ENCODE measurements around the gene INPPL1. TPM values are rescaled to one million over a fixed set of nuclear protein-coding genes. Genes with fewer than 3 reads are reported as not detected.

INPPL1 gene
- total and polyA plus RNA-seq, 2 of the 13 experiments (the other 11 are each of a cell fraction or from before 2014, with no cell fraction given) = 29.1 to 66.9 TPM

GRCh38 chr11:72238040-72238450 is 13.5 kb downstream of the INPPL1 start (continued):
- TF ChIP-seq MNT (IDR thresholded peaks at IDR 0.05) (no peak), ZBTB42 (CRISPR knock-in tag; IDR thresholded peaks at IDR 0.05) (no peak), CTCF (CRISPR knock-in tag; IDR thresholded peaks at IDR 0.05) (peak; percentile 80), CSRNP2 (CRISPR knock-in tag; conservative IDR thresholded peaks at IDR 0.05; ENCODE audit: low read depth) (no peak), NFKBIZ (CRISPR knock-in tag; IDR thresholded peaks at IDR 0.05) (no peak), FOXA3 (CRISPR knock-in tag; IDR thresholded peaks at IDR 0.05) (no peak), ADNP (CRISPR knock-in tag; IDR thresholded peaks at IDR 0.05) (no peak), ZNF292 (CRISPR knock-in tag; IDR thresholded peaks at IDR 0.05; ENCODE audit: borderline replicate concordance, low read depth) (no peak), ZNF687 (CRISPR knock-in tag; IDR thresholded peaks at IDR 0.05) (peak; percentile 29; the same call in 1 of the 2 replicates), SMC3 (IDR thresholded peaks at IDR 0.05; ENCODE audit: low read length) (peak; percentile 52), CC2D1A (CRISPR knock-in tag; IDR thresholded peaks at IDR 0.05) (no peak), GRHL1 (CRISPR knock-in tag; conservative IDR thresholded peaks at IDR 0.05) (no peak), STAG1 (CRISPR knock-in tag; IDR thresholded peaks at IDR 0.05) (peak; percentile 46), RAD21 (CRISPR knock-in tag; IDR thresholded peaks at IDR 0.05) (peak; percentile 56), ZBTB33 (CRISPR knock-in tag; IDR thresholded peaks at IDR 0.05) (peak; percentile 100), SALL1 (CRISPR knock-in tag; IDR thresholded peaks at IDR 0.05) (0 out of 2 replicates have a peak, but pooled peaks have one; percentile 18)
